Iris pigment epithelial cell (primary cell): ENCODE results near the gene C1orf210.

Experiments used
- DNase-seq: peaks from one replicate; pipeline ENCODE4 v3.0.0-alpha.2; 2011; ENCODE audit warnings: low read depth

Gene C1orf210

GRCh38 chr1:43273708-43274107 lies 11.7 kb downstream of the C1orf210 start:
- DNase-seq: no peak

DNA sequence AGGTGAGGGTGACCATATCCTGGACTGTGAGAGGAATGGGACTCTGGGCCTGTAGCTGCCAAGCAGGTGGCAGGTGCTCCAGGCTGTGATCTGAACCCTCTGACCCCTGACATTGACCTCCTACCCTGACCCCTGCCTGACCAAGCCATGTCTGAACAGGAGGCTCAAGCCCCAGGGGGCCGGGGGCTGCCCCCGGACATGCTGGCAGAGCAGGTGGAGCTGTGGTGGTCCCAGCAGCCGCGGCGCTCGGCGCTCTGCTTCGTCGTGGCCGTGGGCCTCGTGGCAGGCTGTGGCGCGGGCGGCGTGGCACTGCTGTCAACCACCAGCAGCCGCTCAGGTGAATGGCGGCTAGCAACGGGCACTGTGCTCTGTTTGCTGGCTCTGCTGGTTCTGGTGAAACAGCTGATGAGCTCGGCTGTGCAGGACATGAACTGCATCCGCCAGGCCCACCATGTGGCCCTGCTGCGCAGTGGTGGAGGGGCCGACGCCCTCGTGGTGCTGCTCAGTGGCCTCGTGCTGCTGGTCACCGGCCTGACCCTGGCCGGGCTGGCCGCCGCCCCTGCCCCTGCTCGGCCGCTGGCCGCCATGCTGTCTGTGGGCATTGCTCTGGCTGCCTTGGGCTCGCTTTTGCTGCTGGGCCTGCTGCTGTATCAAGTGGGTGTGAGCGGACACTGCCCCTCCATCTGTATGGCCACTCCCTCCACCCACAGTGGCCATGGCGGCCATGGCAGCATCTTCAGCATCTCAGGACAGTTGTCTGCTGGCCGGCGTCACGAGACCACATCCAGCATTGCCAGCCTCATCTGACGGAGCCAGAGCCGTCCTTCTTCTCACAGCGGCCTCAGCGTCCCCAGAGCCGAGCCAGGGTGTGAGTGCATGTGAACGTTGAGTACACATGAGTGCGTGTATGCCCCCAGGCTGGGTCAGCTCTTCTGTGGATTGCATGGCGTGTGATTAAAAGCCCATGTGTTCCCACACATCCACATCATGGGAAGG lies 12.5 kb downstream of the C1orf210 start:
- DNase-seq: no peak

DNA sequence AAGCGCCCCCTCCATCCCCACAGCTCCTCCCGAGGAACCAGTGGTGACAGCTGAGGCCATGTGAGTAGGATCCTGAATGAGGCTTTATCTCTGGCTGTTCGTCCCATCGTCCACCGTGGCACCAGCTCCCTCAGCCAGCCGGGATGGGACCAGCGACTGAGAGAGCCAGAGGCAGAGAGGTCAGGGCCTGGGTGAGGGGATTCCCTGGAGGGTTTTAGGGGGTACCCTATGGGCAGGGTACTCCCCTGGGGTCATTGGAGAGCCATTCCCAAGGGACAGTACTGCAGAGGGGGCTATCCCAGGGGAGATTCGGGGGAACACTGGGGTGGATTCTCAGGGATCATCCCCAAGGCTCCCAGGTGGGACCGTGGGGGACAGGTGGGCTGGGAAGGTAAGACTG lies 13.2 kb downstream of the C1orf210 start:
- no peak for DNase-seq

- DNase-seq: no peak
Measured at GRCh38 chr1:43271186-43272118, 13.9 kb downstream of the C1orf210 start.

GRCh38 chr1:43270421-43271095 lies 14.8 kb downstream of the C1orf210 start:
- peak; percentile 12 for DNase-seq

DNA sequence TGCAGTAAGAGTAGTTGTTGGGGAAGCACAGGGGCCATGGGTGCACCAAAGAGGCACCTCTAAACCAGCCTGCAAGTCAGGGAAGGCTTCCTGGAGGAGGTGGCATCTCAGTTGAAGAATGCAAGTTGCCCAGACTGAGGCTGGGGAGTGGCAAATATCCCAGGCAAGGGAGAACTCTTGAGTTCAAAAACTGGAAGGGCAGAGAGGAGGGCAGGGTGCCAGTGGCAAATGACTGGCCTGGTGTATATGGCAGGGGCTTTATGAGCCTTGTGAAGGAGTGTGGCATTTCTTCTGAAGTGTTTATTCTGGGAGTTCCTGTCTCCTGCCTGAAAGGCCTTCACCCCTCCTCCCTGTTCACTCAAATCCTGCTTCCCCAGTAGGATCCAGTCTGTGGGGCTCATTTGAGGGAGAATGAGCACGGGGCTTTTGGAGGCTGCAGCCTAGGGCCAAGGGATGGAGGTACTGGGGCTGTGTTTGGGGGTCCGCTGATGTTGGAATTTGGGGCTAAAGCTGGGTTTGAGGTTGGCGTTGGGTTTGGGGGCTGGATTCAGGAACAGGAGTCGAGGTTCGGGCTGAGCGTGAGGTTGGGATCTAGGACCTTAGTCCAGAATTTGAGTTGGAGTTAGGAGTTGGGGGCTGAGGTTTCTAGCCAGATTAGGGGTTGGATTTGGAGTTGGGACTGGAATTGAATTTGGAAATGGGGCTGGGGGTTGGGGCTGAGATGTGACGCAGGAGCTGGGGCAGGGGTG lies 15.6 kb downstream of the C1orf210 start, which contains the start of gene TMEM125:
TSS of gene TMEM125 (plus strand) at position 357 of the 749 bp plus-strand sequence. CDS start 2,740 bp downstream, outside the sequence.
- no peak for DNase-seq

GRCh38 chr1:43267818-43268425 lies 17.5 kb downstream of the C1orf210 start:
- no peak for DNase-seq

DNA sequence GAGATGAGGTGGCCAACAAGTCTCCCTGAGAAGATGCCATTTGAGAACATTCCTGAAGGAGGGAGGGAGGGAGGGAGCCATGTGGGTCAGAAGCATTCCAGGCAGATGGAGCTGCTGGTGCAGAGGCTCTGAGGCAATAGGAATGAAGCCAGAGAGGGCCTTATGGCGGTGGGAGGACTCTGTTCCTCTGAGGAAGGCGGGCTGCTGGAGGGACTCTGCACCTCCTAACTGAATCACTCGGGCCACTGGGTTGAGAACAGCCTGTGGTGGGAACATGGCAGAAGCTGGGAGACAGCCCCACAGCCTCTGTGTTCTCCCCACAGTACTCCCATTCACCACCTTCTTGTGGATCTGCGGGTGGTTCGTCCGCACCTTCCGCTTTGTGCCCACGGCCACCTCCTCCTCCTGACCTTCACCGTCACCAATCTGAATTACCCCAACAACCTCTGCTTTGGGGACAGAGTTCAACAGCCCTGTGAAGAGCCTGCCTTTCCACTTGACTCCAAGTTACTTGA lies 18.0 kb downstream of the C1orf210 start:
- peak; percentile 69 for DNase-seq

GRCh38 chr1:43266881-43267280 lies 18.5 kb downstream of the C1orf210 start:
- DNase-seq: no peak

DNA sequence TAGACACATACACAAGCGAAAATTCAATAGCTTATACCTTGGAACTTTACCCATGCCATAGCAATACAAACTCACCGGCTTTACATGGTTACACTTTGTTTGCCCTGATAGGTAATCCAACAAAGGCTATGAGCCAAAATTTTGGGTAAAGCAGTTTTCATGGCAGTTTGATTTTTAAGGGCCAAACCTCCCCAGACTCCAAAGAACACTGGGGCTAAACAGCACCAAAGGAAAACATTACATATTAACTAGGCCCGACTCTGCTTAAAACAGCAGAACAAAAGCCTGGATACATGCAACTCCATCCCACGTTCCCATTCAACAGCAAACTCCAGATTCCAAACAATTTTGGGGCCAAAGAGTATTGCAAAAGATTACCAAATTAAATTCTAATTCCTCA lies 19.9 kb downstream of the C1orf210 start:
- DNase-seq: no peak

DNA sequence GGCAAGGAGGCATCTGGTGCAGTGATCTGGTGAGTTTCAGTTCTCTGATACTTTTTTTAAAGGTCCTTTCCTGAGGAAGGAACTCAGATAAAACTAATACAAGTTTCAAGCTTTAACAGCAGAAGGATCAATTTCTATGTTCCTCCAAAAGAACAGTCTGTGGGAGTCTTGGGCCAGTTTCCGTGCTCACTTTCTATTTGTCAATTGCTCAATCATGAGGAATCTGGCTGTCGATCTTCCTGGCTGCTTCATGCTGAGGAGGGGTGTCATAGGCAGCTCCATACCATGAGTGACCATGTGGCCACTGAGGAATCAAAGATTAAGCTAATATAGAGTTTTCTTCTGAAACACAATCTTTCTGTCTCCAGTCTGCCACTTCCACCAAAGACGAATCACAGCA lies 27.0 kb downstream of the C1orf210 start:
- DNase-seq: no peak

DNA sequence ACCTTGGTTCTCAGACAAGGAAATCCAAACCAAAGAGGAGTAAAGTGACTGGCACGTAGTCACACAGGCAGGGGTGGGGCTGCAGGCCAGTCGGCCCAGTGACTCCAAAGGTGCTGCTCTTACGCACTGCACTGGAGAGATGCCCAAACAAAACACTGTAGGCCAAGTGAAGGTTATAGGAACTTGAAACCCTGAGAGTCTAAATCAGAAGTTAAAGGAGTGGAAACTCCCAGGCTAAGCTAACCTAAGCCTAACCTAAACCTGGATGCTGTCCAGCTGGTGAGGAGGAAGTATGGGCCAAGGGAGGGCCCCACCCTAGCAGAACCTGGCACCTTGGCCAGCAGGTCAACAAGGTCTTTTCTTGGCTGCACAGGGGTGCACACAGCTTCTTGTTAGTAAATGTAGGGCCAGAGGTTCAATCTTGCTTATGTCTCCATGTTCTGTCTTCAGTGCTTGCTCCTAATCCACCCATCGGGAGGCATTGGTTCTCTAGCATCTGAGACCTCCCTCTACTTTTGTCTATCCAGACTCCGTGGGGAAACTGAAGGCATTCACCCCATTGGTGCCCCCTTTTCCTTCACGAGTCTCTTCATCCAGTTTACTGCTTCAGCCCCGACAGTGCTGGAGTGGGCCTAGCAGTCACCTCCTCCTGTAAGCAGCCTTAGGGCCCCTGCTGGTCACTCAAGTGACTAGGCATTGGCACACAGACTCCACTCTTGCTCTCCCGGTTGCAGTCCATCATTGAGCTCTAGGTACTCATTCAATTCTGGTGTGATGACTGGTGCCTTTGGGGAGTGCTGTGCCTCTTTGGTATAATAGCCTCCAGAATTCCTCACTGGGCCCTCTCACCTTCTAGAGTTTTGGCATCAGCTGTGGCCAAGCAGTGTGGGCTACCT lies 28.5 kb downstream of the C1orf210 start:
- no peak for DNase-seq

DNA sequence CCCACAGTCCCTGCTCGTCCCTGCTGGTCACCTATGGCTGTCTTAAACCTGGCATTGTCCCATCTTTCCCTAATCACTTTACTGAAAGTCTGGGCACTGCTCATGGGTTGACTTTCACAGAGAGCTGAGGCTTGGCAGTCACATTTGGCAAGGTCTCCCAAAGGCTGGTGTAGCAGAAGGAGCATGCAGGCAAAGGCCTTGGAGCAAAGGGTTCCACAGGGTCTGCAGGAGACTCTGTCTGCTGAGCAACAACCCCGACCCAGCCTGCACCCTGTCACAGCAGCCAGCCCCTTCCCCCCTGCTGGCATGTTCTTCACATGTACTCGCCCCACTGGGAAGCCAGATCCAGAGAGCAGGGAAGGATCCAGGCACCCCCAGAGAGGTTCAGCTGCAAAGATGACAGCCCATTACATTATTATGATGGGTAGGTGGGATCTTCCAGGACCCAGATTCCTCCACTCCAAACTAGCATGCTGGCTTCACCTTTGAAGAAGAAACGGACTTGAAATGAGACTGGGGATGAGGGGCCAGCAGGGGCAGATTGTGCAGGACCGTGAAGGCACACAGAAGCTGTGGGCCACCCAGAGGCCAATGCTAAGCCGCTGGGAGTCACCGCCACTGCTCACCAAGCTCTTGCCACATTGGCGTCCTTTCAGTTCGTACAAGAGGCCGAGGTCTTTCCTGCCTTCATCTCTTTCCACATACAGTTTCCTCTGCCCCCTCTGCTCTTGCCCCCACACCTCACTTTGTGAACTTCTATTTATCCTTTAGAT lies 29.8 kb downstream of the C1orf210 start:
- DNase-seq: no peak

DNA sequence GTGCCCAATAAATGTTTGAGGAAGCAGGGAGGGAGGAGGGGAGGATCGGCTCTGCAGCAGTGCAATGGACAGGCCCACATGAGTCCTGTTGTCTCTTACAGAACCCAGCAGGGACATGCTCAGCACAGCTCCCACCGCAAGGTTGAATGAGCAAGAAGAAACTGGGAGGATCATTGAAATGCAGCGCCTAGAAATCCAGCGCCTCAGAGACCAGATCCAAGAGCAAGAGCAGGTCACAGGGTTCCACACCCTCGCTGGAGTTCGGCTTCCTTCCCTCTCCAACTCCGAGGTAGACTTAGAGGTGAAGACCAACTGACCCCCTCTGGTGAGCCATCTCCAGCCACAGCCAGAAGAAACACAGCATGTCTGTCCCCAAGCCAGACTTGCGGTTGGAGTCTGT lies 31.5 kb downstream of the C1orf210 start:
- DNase-seq: no peak

DNA sequence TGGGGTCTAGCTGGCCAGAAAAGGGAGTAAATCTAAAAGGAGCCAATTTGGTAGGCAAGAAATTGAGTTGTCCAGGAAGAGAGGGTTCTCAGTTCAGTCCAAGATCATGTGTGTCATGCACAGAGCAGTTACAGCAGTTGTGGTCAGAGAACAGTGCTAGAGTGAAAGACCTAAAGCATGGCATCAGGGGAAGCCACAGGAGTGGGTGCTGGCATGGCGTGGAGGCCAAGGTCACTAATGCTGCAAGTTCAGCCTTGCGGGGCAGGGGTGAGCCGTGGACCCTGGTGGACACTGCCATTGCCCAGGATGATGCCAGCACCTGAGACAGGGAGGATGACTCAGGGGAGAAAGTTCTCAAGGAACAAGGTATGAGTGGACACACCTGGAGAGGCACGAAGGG lies 32.2 kb downstream of the C1orf210 start:
- no peak for DNase-seq

DNA sequence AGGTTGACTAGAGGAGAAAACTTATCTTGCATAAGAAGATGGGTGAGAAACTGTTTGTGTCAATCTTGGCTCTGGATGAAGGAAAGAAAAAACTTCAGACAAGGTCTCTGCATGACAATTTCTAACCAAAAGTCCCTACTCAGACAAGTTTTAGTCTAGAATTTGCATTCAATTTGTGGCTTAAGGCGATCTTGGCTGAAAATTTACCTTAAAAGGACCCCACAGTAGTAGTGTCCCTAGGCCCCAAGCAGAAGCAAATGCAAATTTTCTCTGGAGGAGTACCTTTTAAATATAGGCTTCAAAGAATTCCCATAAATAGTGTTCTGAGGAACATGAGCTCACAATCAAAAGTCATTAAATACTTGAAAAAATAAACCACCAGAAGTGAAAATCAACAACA lies 33.2 kb downstream of the C1orf210 start:
- DNase-seq: no peak

GRCh38 chr1:43251024-43251423 lies 34.4 kb downstream of the C1orf210 start:
- no peak for DNase-seq

DNA sequence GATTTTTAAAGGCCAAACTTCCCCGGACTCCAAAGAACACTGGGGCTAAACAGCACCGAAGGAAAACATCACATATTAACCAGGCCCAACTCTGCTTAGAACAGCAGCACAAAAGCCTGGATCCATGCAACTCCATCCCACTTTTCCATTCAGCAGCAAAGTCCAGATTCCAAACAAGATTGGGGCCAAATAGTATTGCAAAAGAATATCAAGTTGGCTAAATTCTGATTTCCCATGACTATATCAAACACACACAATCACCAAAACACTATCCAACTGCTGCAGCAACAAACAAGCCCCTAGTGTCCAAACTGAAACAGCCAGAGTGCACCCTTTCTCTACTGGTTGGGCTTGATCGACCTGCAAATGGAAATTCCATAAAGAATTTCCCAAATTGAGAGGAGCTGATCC lies 35.0 kb downstream of the C1orf210 start:
- no peak for DNase-seq
